Mucosa of stomach (tissue), 1 donor: ENCODE data around the gene CCDC180.

ENCODE experiments used
- H3K27me3 ChIP-seq: one replicate; pipeline ENCODE4 v1.7.0; 2013; ENCODE audit warnings: mild to moderate bottlenecking, low read length; ENCODE audit not compliant: control insufficient read depth, insufficient read depth
- H3K36me3 ChIP-seq: one replicate; pipeline ENCODE4 v1.7.0; 2013; ENCODE audit warnings: low read length; ENCODE audit not compliant: control insufficient read depth, insufficient read depth
- H3K4me1 ChIP-seq: one replicate; pipeline ENCODE4 v1.7.0; 2013; ENCODE audit warnings: mild to moderate bottlenecking, low read length; ENCODE audit not compliant: control insufficient read depth, insufficient read depth
- H3K4me3 ChIP-seq: one replicate; pipeline ENCODE4 v1.7.0; 2013; ENCODE audit warnings: low read length
- H3K9ac ChIP-seq: one replicate; pipeline ENCODE4 v1.7.0; 2013; ENCODE audit warnings: mild to moderate bottlenecking, low read length, moderate library complexity
- H3K9me3 ChIP-seq: one replicate; pipeline ENCODE4 v1.7.0; 2013; ENCODE audit warnings: mild to moderate bottlenecking, low read length, moderate library complexity; ENCODE audit not compliant: control insufficient read depth
- donor health status: Pancreatic carcinoma.

Gene CCDC180

GRCh38 chr9:97297889-97298288, 9.6 kb upstream of the CCDC180 start:
- Histone ChIP-seq H3K4me1 (no peaks in the 10 kb centered on the region), H3K9ac (no peak overlapping the region), H3K36me3 (no peaks in the 10 kb centered on the region), H3K27me3 (no peaks in the 10 kb centered on the region), H3K4me3 (no peak overlapping the region), H3K9me3 (peaks cover 4% of the 10 kb centered on the region)

DNA sequence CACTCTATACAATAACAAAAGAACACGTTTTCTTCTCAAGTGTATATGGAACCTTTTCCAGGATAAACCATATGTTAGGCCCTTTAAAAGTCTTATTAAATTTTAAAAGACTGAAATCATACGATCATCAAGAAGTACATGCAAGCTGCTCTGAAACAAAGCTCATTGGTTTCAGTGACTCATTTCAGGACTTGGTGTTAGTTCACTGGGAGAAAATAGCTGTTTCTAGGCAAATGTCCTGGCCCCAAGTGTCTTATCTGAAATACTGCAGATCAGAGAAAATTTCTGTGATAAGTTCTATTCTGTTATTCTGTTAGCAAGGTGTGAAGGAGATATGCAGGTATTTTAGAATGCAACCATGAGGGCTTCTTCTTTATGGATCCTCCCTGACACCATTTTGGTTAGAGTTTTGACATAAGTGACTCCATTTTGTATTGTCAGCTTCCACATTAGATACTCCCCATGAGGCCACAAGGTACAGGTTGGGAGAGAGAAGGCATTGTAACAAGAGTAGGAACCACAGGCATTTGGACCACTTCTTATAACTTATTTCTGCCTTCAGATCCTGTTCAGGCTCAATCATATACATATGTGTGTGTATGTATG, 7.5 kb upstream of the CCDC180 start:
- Histone ChIP-seq H3K36me3 (no peaks in the 10 kb centered on the region), H3K9me3 (peaks cover 4% of the 10 kb centered on the region), H3K4me3 (no peak overlapping the region), H3K9ac (no peak overlapping the region), H3K4me1 (no peaks in the 10 kb centered on the region), H3K27me3 (no peaks in the 10 kb centered on the region)

GRCh38 chr9:97300586-97300985, 6.9 kb upstream of the CCDC180 start:
- Histone ChIP-seq H3K9ac (no peak overlapping the region), H3K27me3 (no peaks in the 10 kb centered on the region), H3K9me3 (peaks cover 4% of the 10 kb centered on the region), H3K36me3 (no peaks in the 10 kb centered on the region), H3K4me3 (no peak overlapping the region), H3K4me1 (no peaks in the 10 kb centered on the region)

DNA sequence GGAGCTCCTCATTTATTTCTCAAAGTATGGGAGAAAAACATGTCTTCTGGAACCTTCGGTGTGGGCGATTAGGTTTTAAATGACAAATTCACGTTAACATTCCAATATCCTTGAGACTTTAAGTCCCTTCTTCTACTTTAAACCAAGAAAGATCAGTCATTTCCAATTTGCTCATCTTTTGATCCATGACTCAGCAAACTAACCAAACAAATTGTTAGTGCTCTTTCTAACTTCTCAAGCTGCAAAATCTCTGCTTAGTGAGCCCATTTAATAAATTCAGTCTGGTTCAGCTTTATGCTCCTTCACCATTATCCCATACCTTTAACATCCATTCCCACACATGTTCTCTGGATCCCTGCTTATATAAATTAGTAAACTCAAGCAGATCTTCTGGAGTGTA, 5.5 kb upstream of the CCDC180 start:
- Histone ChIP-seq H3K4me3 (no peak overlapping the region), H3K9me3 (peaks cover 4% of the 10 kb centered on the region), H3K27me3 (peaks cover 3% of the 10 kb centered on the region), H3K36me3 (no peaks in the 10 kb centered on the region), H3K9ac (no peak overlapping the region), H3K4me1 (peaks cover 3% of the 10 kb centered on the region)

DNA sequence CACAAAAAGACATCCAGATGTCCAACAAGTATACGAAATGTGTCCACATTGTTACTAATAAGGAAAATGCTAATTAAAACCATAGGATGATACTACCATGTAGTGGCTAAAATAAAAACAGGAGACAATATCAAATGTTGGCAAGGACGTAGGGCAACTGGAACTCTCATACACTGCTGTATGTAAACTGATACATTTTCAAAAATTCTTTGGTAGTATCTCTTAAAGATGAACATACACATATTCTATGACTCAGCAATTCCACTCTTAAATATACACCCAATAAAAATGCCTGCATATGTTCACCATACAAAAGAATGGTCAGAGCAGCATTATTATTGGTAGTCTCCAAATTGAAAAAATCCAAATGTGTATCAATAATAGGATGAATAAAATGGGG, 2.9 kb upstream of the CCDC180 start:
- no peak overlapping the region for H3K9ac ChIP-seq
- no peak overlapping the region for H3K4me3 ChIP-seq
- H3K9me3 ChIP-seq = no peaks in the 10 kb centered on the region
- H3K4me1 ChIP-seq = peaks cover 13% of the 10 kb centered on the region
- no peaks in the 10 kb centered on the region for H3K36me3 ChIP-seq
- H3K27me3 ChIP-seq = peaks cover 14% of the 10 kb centered on the region

GRCh38 chr9:97305501-97306298, 1.8 kb upstream of the CCDC180 start:
- Histone ChIP-seq H3K27me3 (peaks cover 14% of the 10 kb centered on the region), H3K4me3 (no peak overlapping the region)

DNA sequence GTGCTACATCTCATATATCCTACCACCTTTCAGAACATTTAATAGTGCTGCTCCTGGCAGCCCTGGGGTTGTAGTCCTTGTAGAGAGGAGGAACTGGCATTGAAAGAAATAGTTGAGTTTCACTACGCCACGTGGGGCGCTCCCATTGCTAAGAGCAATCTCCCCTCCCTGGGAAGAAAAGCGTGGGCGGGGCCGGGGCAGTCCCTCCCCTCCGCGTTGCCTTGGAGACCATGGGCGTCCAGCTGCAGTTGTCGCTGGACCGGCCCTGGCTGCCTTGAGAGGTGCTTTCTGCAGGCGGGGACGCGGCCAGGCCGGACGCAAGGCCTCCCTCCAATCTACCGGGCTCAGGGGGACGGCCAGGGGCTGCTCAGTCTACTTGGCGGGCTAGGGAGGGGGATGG, 368 bp upstream of the CCDC180 start:
- Histone ChIP-seq H3K27me3 (peaks cover 14% of the 10 kb centered on the region), H3K4me1 (peaks cover 13% of the 10 kb centered on the region), H3K9me3 (no peaks in the 10 kb centered on the region), H3K9ac (no peak overlapping the region), H3K36me3 (no peaks in the 10 kb centered on the region), H3K4me3 (no peak overlapping the region)

More at GRCh38 chr9:97305501-97306298, 1.8 kb upstream of the CCDC180 start:
- peaks cover 13% of the 10 kb centered on the region for H3K4me1 ChIP-seq
- H3K36me3 ChIP-seq = no peaks in the 10 kb centered on the region
- no peaks in the 10 kb centered on the region for H3K9me3 ChIP-seq
- no peak overlapping the region for H3K9ac ChIP-seq

GRCh38 chr9:97309260-97309659, 1.8 kb downstream of the CCDC180 start:
- H3K36me3 ChIP-seq = no peaks in the 10 kb centered on the region

GRCh38 chr9:97310023-97310422, 2.6 kb downstream of the CCDC180 start:
- Histone ChIP-seq H3K9me3 (no peaks in the 10 kb centered on the region), H3K9ac (no peak overlapping the region), H3K36me3 (no peaks in the 10 kb centered on the region), H3K4me1 (peaks cover 13% of the 10 kb centered on the region), H3K27me3 (peaks cover 14% of the 10 kb centered on the region), H3K4me3 (no peak overlapping the region)

More at GRCh38 chr9:97309260-97309659, 1.8 kb downstream of the CCDC180 start:
- Histone ChIP-seq H3K4me3 (no peak overlapping the region), H3K27me3 (peaks cover 14% of the 10 kb centered on the region), H3K4me1 (peaks cover 13% of the 10 kb centered on the region), H3K9me3 (no peaks in the 10 kb centered on the region), H3K9ac (no peak overlapping the region)

GRCh38 chr9:97310896-97311295, 3.4 kb downstream of the CCDC180 start:
- H3K9ac ChIP-seq = no peak overlapping the region
- H3K4me1 ChIP-seq = peaks cover 13% of the 10 kb centered on the region
- no peak overlapping the region for H3K4me3 ChIP-seq
- H3K27me3 ChIP-seq = peaks cover 14% of the 10 kb centered on the region
- H3K36me3 ChIP-seq = no peaks in the 10 kb centered on the region
- no peaks in the 10 kb centered on the region for H3K9me3 ChIP-seq

DNA sequence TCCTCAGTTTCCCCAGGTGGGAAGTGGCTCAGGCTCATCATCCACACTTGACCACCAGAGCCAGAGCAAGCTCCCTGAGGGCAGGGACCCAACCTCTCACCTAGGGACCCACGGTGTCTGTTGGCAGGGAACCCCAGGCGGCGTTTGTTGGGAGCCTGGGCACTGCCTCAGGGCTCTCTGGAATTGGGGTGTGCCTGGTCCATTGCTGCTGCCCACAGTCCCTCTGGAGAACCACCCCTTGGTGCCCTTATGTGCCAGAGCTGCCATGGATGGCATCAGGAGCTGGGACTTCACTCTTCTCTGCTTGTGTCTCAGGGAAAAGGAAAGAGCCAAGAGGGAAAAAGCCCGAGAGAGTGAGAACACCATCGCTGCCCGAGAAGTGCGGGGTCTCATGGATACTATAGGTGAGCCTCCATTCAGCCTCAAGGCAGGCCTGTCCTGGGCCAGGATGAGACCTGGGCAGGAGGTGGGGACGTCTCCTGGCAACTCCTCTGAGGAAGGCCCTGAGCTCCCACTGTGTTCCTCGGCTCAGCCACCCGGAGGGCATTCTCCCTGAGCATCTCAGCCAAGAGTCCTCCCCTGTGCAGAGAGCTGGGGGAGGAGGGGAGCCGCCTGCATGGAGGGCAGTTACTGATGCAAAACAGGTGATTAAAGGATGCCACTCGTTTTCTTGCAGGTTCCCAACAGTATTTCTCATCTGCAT, 4.5 kb downstream of the CCDC180 start:
- Histone ChIP-seq H3K4me1 (peaks cover 10% of the 10 kb centered on the region), H3K27me3 (peaks cover 12% of the 10 kb centered on the region), H3K9ac (no peak overlapping the region), H3K4me3 (no peak overlapping the region), H3K36me3 (no peaks in the 10 kb centered on the region), H3K9me3 (no peaks in the 10 kb centered on the region)

DNA sequence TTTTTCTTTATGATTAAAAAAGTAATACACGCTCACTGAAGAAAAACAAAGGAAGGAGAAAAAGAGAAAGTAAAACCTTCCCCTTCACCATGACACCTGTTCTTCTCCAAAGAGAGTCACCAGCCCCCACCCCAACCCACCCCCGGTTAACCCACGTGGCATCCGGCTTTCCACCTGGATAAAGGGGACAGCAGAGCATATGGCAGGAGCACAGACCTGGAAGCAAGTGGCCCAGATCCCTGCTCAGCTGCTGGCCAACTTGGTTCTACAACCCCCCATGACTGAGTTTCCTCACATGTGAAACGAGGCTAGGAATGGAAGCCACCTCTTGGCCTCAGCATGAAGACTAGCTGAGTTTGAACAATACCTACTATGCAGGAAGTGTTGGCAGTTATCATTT, 5.1 kb downstream of the CCDC180 start:
- Histone ChIP-seq H3K9me3 (no peaks in the 10 kb centered on the region), H3K9ac (no peak overlapping the region), H3K27me3 (peaks cover 6% of the 10 kb centered on the region), H3K36me3 (no peaks in the 10 kb centered on the region), H3K4me3 (no peak overlapping the region), H3K4me1 (peaks cover 4% of the 10 kb centered on the region)
